RWPE2 (cell line): ENCODE measurements around the gene USP17L28.
A peak's percentile ranks its signal among the peaks of the same experiment; 100 is the strongest.
"Not testable (repeated sequence)": the region's sequence is repeated elsewhere in the genome, so short reads cannot be mapped to it uniquely, and the experiment has no call there.

Source experiments
- ATAC-seq: fragments of 200-7000 bp; cut with Tn5 transposase; 3 replicates; pipeline ENCODE4 v1.9.1; 2021; ENCODE audit warnings: low read depth
- DNase-seq: peaks from one replicate; pipeline ENCODE4 v3.0.0-alpha.2; 2020; ENCODE audit warnings: low spot score
- H3K27ac ChIP-seq: fragments of 450-650 bp; 2 replicates; pipeline ENCODE4 v1.5.1; 2017; ENCODE audit warnings: mild to moderate bottlenecking; ENCODE audit not compliant: poor library complexity, severe bottlenecking
- H3K27me3 ChIP-seq: fragments of 250-450 bp; sonication (Bioruptor Pico); 2 replicates; pipeline ENCODE4 v1.5.1; 2021; ENCODE audit warnings: mild to moderate bottlenecking, moderate library complexity; ENCODE audit not compliant: insufficient read depth, poor library complexity, severe bottlenecking
- H3K36me3 ChIP-seq: fragments of 250-450 bp; sonication (Bioruptor Pico); 2 replicates; pipeline ENCODE4 v1.5.1; 2020; ENCODE audit warnings: low read depth, mild to moderate bottlenecking, moderate library complexity
- H3K4me1 ChIP-seq: fragments of 250-450 bp; sonication (Bioruptor Pico); 2 replicates; pipeline ENCODE4 v1.5.1; 2021; ENCODE audit warnings: mild to moderate bottlenecking, moderate library complexity; ENCODE audit not compliant: insufficient read depth, poor library complexity, severe bottlenecking
- H3K4me3 ChIP-seq: fragments of 250-450 bp; sonication (Bioruptor Pico); 2 replicates; pipeline ENCODE4 v1.5.1; 2021; ENCODE audit warnings: mild to moderate bottlenecking, moderate library complexity; ENCODE audit not compliant: severe bottlenecking
- H3K9me3 ChIP-seq: fragments of 250-450 bp; sonication (Bioruptor Pico); 2 replicates; pipeline ENCODE4 v1.5.1; 2021; ENCODE audit warnings: mild to moderate bottlenecking, moderate library complexity; ENCODE audit not compliant: severe bottlenecking

USP17L28 gene, protein sequence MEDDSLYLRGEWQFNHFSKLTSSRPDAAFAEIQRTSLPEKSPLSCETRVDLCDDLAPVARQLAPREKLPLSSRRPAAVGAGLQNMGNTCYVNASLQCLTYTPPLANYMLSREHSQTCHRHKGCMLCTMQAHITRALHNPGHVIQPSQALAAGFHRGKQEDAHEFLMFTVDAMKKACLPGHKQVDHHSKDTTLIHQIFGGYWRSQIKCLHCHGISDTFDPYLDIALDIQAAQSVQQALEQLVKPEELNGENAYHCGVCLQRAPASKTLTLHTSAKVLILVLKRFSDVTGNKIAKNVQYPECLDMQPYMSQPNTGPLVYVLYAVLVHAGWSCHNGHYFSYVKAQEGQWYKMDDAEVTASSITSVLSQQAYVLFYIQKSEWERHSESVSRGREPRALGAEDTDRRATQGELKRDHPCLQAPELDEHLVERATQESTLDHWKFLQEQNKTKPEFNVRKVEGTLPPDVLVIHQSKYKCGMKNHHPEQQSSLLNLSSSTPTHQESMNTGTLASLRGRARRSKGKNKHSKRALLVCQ

DNA sequence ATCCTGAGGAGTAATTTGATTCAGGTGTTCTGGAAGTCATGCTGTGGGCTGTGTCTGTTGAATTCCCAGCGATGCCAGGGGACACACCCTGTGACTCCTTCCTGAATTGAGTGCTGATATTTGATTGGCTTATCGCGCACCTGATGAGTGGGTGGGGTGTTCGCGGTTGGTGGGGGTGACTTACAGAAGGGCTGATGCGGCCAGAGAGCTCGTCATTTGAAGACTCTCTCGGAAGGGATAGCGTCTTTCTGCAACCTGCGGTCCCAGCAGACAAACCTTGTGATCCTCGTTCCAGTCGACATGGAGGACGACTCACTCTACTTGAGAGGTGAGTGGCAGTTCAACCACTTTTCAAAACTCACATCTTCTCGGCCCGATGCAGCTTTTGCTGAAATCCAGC lies at the start of gene USP17L28:
Gene USP17L28, plus strand, starts transcription at position 301 of the 400 bp plus-strand sequence. Its CDS starts 0 bp downstream, at position 301.
- H3K4me3 ChIP-seq, H3K27ac ChIP-seq, H3K27me3 ChIP-seq, DNase-seq, H3K9me3 ChIP-seq, H3K4me1 ChIP-seq, ATAC-seq, H3K36me3 ChIP-seq: not testable (repeated sequence)

DNA sequence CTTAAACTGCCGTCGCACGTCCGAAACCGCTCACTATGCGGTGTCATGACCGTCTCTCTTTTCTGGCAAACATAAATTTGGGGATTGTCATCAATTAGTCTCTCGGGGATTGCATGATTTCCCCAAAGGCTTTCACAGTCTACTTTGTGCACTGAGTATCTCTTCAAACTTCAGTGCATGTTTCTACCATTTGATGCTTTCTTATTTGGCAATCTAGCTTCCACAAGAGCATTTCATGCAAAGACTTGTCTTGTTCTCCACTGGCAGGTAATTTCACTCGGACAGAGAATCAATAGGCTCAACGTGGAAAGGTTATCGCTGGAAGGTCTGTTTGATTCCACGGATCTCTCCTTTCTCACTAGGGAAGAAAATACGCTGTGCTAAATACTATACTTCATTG lies 24.5 kb upstream of the USP17L28 start:
- not testable (repeated sequence) for H3K27ac ChIP-seq, H3K4me3 ChIP-seq, H3K4me1 ChIP-seq, DNase-seq, H3K36me3 ChIP-seq, H3K9me3 ChIP-seq, ATAC-seq, H3K27me3 ChIP-seq

DNA sequence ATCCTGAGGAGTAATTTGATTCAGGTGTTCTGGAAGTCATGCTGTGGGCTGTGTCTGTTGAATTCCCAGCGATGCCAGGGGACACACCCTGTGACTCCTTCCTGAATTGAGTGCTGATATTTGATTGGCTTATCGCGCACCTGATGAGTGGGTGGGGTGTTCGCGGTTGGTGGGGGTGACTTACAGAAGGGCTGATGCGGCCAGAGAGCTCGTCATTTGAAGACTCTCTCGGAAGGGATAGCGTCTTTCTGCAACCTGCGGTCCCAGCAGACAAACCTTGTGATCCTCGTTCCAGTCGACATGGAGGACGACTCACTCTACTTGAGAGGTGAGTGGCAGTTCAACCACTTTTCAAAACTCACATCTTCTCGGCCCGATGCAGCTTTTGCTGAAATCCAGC lies 23.8 kb upstream of the USP17L28 start, which contains the start of gene USP17L24:
Gene USP17L24, plus strand, starts transcription at position 301 of the 400 bp plus-strand sequence. Its CDS starts 0 bp downstream, at position 301.
- ATAC-seq, H3K36me3 ChIP-seq, DNase-seq, H3K4me3 ChIP-seq, H3K4me1 ChIP-seq, H3K9me3 ChIP-seq, H3K27ac ChIP-seq, H3K27me3 ChIP-seq: not testable (repeated sequence)

DNA sequence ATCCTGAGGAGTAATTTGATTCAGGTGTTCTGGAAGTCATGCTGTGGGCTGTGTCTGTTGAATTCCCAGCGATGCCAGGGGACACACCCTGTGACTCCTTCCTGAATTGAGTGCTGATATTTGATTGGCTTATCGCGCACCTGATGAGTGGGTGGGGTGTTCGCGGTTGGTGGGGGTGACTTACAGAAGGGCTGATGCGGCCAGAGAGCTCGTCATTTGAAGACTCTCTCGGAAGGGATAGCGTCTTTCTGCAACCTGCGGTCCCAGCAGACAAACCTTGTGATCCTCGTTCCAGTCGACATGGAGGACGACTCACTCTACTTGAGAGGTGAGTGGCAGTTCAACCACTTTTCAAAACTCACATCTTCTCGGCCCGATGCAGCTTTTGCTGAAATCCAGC lies 19.1 kb upstream of the USP17L28 start, which contains the start of gene USP17L25:
Gene USP17L25, plus strand, starts transcription at position 301 of the 400 bp plus-strand sequence. Its CDS starts 0 bp downstream, at position 301.
- H3K9me3 ChIP-seq, H3K4me1 ChIP-seq, H3K27ac ChIP-seq, H3K4me3 ChIP-seq, H3K36me3 ChIP-seq, H3K27me3 ChIP-seq, DNase-seq, ATAC-seq: not testable (repeated sequence)

DNA sequence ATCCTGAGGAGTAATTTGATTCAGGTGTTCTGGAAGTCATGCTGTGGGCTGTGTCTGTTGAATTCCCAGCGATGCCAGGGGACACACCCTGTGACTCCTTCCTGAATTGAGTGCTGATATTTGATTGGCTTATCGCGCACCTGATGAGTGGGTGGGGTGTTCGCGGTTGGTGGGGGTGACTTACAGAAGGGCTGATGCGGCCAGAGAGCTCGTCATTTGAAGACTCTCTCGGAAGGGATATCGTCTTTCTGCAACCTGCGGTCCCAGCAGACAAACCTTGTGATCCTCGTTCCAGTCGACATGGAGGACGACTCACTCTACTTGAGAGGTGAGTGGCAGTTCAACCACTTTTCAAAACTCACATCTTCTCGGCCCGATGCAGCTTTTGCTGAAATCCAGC lies 14.3 kb upstream of the USP17L28 start, which contains the start of gene USP17L26:
Gene USP17L26, plus strand, starts transcription at position 301 of the 400 bp plus-strand sequence. Its CDS starts 0 bp downstream, at position 301.
- H3K9me3 ChIP-seq, H3K4me1 ChIP-seq, ATAC-seq, H3K4me3 ChIP-seq, H3K36me3 ChIP-seq, H3K27me3 ChIP-seq, H3K27ac ChIP-seq, DNase-seq: not testable (repeated sequence)

DNA sequence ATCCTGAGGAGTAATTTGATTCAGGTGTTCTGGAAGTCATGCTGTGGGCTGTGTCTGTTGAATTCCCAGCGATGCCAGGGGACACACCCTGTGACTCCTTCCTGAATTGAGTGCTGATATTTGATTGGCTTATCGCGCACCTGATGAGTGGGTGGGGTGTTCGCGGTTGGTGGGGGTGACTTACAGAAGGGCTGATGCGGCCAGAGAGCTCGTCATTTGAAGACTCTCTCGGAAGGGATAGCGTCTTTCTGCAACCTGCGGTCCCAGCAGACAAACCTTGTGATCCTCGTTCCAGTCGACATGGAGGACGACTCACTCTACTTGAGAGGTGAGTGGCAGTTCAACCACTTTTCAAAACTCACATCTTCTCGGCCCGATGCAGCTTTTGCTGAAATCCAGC lies 9.6 kb upstream of the USP17L28 start, which contains the start of gene USP17L5:
Gene USP17L5, plus strand, starts transcription at position 301 of the 400 bp plus-strand sequence. Its CDS starts 0 bp downstream, at position 301.
- ATAC-seq, H3K27ac ChIP-seq, DNase-seq, H3K36me3 ChIP-seq, H3K4me3 ChIP-seq, H3K27me3 ChIP-seq, H3K4me1 ChIP-seq, H3K9me3 ChIP-seq: not testable (repeated sequence)

DNA sequence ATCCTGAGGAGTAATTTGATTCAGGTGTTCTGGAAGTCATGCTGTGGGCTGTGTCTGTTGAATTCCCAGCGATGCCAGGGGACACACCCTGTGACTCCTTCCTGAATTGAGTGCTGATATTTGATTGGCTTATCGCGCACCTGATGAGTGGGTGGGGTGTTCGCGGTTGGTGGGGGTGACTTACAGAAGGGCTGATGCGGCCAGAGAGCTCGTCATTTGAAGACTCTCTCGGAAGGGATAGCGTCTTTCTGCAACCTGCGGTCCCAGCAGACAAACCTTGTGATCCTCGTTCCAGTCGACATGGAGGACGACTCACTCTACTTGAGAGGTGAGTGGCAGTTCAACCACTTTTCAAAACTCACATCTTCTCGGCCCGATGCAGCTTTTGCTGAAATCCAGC lies 4.8 kb upstream of the USP17L28 start, which contains the start of gene USP17L27:
Gene USP17L27, plus strand, starts transcription at position 301 of the 400 bp plus-strand sequence. Its CDS starts 0 bp downstream, at position 301.
- not testable (repeated sequence) for H3K27me3 ChIP-seq, H3K9me3 ChIP-seq, ATAC-seq, H3K4me3 ChIP-seq, H3K4me1 ChIP-seq, H3K27ac ChIP-seq, H3K36me3 ChIP-seq, DNase-seq

DNA sequence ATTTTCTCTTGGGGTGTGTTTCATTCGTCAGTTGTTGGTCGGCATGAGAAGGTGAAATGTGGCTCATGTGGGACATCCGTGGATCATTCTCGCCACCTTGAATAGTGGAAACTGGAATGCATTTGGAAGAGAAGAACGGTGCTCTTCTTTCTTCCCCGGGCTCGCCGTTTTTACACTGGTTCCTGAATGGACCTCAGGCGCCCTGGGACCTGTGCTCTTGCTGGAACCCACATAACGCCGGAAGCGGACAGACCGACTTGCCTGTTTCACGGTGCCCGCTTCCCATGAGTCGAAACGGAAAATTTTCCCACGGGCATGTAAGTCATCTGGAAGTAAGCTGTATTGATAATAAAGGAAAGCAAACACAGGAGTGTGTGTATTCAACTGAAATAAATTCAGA lies 2.2 kb downstream of the USP17L28 start:
- H3K4me1 ChIP-seq, H3K27ac ChIP-seq, H3K36me3 ChIP-seq, H3K9me3 ChIP-seq, ATAC-seq, H3K27me3 ChIP-seq, H3K4me3 ChIP-seq: not testable (repeated sequence)
- DNase-seq: peak; percentile 91

DNA sequence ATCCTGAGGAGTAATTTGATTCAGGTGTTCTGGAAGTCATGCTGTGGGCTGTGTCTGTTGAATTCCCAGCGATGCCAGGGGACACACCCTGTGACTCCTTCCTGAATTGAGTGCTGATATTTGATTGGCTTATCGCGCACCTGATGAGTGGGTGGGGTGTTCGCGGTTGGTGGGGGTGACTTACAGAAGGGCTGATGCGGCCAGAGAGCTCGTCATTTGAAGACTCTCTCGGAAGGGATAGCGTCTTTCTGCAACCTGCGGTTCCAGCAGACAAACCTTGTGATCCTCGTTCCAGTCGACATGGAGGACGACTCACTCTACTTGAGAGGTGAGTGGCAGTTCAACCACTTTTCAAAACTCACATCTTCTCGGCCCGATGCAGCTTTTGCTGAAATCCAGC lies 4.6 kb downstream of the USP17L28 start, which contains the start of gene USP17L29:
Gene USP17L29, plus strand, starts transcription at position 301 of the 400 bp plus-strand sequence. Its CDS starts 0 bp downstream, at position 301.
- H3K9me3 ChIP-seq, H3K27ac ChIP-seq, H3K36me3 ChIP-seq, H3K4me3 ChIP-seq, H3K27me3 ChIP-seq, DNase-seq, H3K4me1 ChIP-seq, ATAC-seq: not testable (repeated sequence)

DNA sequence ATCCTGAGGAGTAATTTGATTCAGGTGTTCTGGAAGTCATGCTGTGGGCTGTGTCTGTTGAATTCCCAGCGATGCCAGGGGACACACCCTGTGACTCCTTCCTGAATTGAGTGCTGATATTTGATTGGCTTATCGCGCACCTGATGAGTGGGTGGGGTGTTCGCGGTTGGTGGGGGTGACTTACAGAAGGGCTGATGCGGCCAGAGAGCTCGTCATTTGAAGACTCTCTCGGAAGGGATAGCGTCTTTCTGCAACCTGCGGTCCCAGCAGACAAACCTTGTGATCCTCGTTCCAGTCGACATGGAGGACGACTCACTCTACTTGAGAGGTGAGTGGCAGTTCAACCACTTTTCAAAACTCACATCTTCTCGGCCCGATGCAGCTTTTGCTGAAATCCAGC lies 14.1 kb downstream of the USP17L28 start, which contains the start of gene USP17L30:
Gene USP17L30, plus strand, starts transcription at position 301 of the 400 bp plus-strand sequence. Its CDS starts 0 bp downstream, at position 301.
- not testable (repeated sequence) for H3K36me3 ChIP-seq, DNase-seq, H3K9me3 ChIP-seq, H3K4me3 ChIP-seq, H3K27ac ChIP-seq, H3K27me3 ChIP-seq, H3K4me1 ChIP-seq, ATAC-seq

DNA sequence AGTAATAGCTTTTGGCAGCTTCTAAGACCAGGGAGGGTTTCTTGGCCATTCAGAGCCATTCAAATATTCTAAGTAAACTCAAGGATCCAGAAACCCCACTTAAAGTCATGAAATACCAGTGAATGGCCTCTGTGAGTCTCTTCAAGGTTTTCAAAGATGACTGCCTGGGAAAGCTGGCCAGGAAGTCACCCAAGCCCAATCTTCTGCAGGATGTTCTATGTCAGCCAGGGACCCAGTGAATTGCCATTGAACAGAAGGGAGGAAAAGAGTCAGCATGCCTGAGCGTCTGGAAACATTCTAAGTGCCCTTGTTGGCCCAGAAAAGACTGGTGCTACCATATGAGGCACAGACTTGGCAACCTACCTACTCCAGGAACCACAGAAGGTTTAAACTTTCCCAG lies 31.2 kb downstream of the USP17L28 start:
- ATAC-seq, H3K9me3 ChIP-seq, DNase-seq, H3K27ac ChIP-seq, H3K36me3 ChIP-seq, H3K4me1 ChIP-seq, H3K4me3 ChIP-seq, H3K27me3 ChIP-seq: not testable (repeated sequence)
